HCEC 1CT (cell line): ENCODE measurements around the gene LDHAL6B.
"Not testable (repeated sequence)": the region's sequence is repeated elsewhere in the genome, so short reads cannot be mapped to it uniquely, and the experiment has no call there.

Experiments
- DNase-seq: peaks from one replicate; pipeline ENCODE4 v3.0.0-alpha.2; 2017

LDHAL6B gene

GRCh38 chr15:59206623-59207183 lies at the start of gene LDHAL6B:
LDHAL6B (plus strand) TSS chr15:59206843; CDS start chr15:59206941, 98 bp downstream.
- DNase-seq: no peak

GRCh38 chr15:59157396-59157795 lies 49.2 kb upstream of the LDHAL6B start:
- no peak for DNase-seq

GRCh38 chr15:59157840-59158700 lies 48.6 kb upstream of the LDHAL6B start:
- no peak for DNase-seq

- no peak for DNase-seq
Measured at GRCh38 chr15:59158701-59159034, 48.0 kb upstream of the LDHAL6B start.

- no peak for DNase-seq
Measured at GRCh38 chr15:59159210-59159609, 47.4 kb upstream of the LDHAL6B start.

GRCh38 chr15:59160880-59161593 lies 45.6 kb upstream of the LDHAL6B start:
- DNase-seq: no peak

GRCh38 chr15:59162080-59162479 lies 44.6 kb upstream of the LDHAL6B start:
- DNase-seq: not testable (repeated sequence)

- DNase-seq: no peak
Measured at GRCh38 chr15:59165726-59166125, 40.9 kb upstream of the LDHAL6B start.

GRCh38 chr15:59166166-59166565 lies 40.5 kb upstream of the LDHAL6B start:
- DNase-seq: no peak

- DNase-seq: no peak
Measured at GRCh38 chr15:59166601-59167265, 39.9 kb upstream of the LDHAL6B start.

- DNase-seq: peak; percentile 70
Measured at GRCh38 chr15:59168536-59168935, 38.1 kb upstream of the LDHAL6B start.

- DNase-seq: peak; percentile 89
Measured at GRCh38 chr15:59169251-59169708, 37.4 kb upstream of the LDHAL6B start.

- DNase-seq: no peak
Measured at GRCh38 chr15:59170295-59171066, 36.2 kb upstream of the LDHAL6B start.

GRCh38 chr15:59171067-59171397 lies 35.6 kb upstream of the LDHAL6B start:
- DNase-seq: no peak

- DNase-seq: no peak
Measured at GRCh38 chr15:59172289-59172901, 34.2 kb upstream of the LDHAL6B start.

GRCh38 chr15:59173194-59173593 lies 33.4 kb upstream of the LDHAL6B start:
- no peak for DNase-seq

GRCh38 chr15:59174151-59174834 lies 32.4 kb upstream of the LDHAL6B start:
- peak; percentile 5 for DNase-seq

GRCh38 chr15:59174835-59175831 lies 31.5 kb upstream of the LDHAL6B start:
- peak; percentile 90 for DNase-seq

GRCh38 chr15:59176653-59177316 lies 29.9 kb upstream of the LDHAL6B start:
- DNase-seq: no peak

- DNase-seq: no peak
Measured at GRCh38 chr15:59177317-59177660, 29.4 kb upstream of the LDHAL6B start.
